ENCODE results near the gene PARS2.

Gene PARS2

DNA sequence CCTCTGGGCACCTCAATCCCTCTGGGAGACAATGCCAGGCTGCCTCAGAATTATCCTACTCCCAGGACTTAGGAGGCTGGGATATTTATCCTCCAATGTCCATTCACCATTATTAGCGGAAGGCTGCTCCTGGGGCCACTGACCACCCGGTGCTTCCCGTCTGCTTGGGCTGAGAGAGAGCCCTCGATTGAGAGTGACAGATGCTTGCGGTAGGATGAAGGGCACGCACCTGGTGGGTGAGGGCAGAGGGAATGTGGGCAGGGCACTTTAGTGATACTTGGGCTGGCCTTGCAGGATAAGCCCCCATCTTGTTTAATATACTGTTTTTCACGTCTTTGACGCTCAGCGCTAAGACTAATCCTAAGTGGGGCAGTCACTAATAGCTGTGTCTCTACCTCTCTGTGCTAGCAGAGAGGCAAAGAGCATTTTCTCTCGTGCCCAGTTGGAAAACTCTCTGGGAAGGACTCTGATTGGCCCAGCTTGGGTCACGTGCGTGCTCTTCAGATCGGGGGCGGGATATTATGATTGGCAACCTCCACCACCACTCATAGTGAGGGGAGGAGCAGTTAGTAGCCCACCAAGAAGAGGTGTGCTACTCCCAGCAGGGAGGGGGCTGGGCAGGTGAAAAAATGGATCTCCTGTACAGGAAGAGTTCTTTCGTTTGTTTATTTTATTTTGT is 10.6 kb upstream of the PARS2 start:
- DNase-seq (ENCODE audit: low read depth) = no peak

DNA sequence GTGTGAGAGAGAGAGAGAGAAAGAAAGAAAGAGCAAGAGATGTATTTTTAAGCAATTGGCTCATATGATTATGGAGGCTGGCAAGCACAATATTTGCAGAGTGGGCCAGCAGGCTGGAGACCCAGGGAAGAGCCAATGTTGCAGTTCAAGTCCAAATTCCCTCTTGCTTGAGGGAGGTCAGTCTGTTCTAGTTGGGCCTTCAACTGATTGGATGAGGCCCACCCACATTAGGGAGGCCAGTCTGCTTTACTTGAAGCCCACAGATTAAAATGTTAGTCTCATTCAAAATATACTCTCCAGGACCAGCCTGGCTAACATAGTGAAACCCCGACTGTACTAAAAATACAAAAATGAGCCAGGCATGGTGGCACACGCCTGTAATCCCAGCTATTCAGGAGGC is 8.6 kb upstream of the PARS2 start:
- DNase-seq (ENCODE audit: low read depth) = no peak

GRCh38 chr1:54768093-54768492 is 3.8 kb upstream of the PARS2 start:
- DNase-seq (ENCODE audit: low read depth) = no peak

DNA sequence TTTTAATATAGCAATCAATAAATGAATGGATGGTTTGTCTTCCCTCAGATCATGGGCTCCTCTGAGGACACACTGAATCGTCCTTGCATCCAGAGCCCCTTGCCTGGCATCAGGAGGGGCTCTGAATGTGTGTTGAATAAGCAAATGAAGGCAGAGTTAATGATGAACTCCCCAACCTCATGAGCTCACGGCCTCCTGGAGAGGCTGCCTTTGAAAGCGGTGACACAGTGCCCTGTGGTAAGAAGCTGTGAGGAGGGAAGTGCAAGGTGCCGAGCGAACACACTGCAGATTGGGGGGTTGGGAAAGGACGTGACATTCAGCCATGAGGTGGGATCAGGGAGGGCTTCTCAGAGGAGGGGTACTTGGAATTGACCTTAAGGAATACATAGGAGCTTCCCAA is 3.2 kb upstream of the PARS2 start:
- DNase-seq (ENCODE audit: low read depth) = no peak

GRCh38 chr1:54766726-54767125 is 2.4 kb upstream of the PARS2 start:
- no peak for DNase-seq (ENCODE audit: low read depth)

DNA sequence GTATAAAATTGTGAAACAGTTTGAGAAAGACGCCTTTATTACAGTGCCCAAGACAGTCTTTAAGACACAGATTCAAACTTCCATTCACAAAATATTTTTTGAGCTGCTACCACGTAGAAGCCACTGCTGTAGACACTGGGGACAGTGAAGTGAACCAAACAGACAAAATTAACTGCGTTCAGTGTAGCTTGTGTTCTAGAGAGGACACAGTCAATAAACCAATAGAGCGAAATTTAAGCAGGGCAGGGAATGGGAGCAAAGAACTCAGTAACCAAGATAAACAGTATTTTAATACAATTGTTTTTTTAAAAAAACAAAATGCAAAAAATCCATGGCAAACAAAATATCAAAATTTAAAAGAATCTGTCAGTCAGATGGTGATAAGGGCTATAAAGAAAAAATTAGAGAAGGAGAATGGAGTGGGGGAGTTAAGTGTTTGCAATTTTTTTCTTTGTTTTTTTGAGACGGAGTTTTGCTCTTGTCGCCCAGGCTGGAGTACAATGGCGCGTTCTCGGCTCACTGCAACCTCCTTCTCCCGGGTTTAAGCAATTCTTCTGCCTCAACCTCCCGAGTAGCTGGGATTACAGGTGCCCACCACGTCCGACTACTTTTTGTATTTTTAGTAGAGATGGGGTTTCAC is 719 bp upstream of the PARS2 start:
- DNase-seq (ENCODE audit: low read depth) = no peak

- no peak for DNase-seq (ENCODE audit: low read depth)
These were observed 549 bp downstream of the PARS2 start for GRCh38 chr1:54763816-54764132.

DNA sequence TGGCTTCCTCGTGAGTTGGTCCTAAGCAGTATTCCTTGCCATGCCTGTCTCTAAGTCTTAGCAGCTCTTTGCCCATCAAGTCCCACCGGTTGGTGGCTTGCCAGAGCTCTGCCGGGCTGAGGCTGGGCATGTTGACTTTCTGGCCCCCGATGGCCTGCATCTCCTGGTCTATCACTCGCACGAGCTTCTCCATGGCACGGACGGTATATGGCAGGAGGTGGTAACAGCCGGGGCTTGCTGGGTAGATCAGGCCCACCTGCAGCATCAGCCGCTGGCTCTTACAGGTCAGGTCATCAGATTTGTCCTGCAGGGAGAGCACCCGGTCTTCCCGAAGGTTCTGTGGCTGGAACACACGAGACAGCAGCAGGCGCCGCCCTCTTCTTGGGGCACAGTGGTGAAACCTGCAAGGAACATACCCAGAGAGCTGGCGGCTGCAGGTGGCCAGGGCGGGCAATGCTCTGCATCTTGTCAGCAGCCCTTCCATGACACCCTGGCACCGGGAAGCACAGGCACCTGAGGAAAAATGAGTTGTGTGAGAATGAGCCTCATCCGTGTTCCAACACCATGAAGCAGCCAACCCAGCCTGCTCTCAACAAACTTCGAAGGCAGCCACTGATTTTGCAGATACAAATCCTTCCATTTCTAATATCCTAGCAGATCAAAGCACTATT is 5.5 kb downstream of the PARS2 start:
- no peak for DNase-seq (ENCODE audit: low read depth)

DNA sequence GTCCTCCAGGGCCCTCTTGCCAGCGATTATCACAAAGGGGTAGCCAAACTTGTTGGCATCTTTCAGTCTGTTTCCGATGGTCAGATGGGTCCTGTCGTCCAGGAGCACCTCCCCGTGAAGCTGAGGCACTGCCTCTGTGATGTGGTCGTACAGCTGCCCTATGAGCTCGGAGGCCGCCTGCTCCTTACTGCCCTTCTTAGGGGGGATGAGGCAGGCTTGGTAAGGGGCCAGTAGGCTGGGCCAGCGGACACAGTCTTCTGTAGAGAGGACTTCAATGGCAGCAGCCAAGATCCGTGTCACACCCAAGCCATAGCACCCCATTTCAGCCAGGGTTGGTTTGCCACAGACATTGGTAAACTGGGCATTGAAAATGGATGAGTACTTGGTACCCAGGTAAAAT is 6.5 kb downstream of the PARS2 start:
- DNase-seq (ENCODE audit: low read depth) = no peak

DNA sequence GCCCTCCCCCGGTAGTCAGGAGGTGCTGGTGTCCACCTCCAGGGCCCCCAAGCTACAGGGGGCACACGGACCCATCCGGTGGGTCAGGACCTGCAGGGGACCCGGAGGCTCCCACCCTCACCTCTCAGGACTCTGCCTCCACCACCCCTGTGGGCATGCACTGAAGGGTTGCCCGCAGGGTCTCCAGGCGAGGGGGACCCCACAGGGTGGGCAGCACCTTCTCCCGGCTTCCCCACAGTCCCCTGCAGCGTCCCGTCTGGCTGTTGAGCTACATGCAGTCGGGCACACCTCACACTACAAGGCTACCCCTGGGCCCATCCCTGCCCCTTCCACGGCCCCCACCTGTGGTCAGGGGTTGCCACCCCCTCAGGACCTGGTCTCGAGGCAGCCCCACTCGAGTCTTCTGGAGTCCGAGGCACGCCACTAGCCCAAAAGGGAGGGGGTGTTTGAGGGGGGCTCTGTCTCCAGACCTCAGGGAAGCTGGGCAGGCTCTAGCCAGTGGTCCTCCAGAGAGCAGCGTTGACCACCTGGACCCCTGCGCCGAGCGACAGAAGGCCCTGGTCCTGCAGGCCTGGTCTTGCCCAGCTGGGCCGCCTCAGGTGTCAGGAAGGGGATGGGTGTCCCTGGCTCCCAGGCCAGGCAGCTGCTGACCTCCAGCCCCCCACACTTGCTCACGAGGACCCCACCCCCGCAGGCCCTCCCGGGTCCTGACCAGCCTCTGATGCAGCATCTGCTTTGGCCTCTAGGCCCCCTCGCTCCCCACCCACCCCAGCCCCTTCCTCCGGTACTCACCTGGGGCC is 9.6 kb downstream of the PARS2 start:
- no peak for DNase-seq (ENCODE audit: low read depth)

GRCh38 chr1:54754045-54754444 is 10.3 kb downstream of the PARS2 start:
- no peak for DNase-seq (ENCODE audit: low read depth)

DNA sequence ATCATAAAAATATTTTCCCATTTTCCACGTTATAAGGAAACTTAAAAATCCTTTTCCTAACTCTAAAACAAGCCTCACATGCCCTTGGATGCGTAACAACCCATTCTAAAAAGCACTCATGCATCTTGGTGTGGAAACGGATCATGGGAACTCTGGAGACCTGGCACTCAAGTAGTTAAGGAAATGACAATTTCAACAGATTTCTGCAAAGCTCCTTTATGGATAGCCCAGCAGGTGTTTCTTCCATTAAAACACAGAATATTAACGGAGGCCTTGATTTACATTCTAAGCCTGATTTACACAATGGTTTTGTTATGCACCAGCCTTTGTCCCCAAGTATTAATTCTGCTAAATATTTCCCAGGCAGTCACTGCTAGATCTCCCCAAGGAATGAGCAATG is 12.9 kb downstream of the PARS2 start:
- DNase-seq (ENCODE audit: low read depth) = no peak

DNA sequence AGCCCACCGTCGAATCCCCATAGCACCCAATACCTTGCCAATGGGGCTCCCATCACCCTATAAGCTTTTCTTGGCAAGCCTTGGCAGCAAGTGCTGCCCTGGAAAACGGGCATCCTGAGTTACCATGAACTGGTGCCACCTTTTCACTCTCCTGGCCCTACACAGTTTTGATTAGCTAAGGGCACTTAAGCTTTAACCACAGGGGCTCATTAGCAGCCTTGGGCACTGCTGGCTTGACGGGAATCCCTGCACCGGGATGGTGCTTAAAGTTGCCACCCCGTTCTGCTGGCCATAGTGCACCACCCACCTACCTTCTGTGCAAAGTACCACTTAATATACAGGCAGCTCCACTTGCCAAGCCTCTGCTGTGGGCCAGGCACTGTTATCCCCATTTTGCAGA is 13.7 kb downstream of the PARS2 start:
- DNase-seq (ENCODE audit: low read depth) = no peak

DNA sequence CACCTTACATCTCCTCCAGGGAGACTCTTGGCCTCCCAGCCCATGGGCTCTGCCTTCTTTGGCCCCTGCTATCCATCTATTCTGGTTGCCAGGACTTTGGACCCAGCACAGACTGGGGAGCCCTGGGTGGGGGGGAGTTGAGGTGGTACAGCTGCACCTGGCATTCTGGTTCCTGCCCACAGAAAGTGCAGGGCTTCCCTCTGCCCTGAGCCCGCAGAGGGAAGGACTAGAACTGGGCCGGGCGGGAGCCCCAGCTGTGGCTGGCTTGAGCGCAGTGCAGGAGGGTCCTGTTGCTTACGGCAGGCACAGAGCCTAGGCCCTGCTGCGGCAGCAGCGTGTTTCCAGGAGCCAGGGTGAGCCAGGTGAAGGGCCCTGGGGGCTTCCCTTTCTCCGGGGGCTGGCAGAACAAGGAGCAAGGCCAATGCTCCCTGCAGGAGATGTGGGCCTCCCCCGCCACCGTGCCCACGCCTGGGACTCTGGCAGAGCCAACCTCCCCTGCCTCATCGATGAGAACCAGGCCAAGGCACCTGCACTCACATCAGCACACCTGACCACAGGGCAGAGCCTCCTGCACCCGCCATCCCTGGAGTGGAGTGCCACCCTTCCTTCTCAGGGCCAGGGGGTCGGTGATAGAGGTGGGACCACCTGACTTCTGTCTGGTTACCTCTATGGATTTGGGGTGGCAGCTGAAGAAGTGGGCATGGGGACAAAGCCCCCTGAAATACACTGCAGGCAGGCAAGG is 16.1 kb downstream of the PARS2 start:
- DNase-seq (ENCODE audit: low read depth) = no peak

DNA sequence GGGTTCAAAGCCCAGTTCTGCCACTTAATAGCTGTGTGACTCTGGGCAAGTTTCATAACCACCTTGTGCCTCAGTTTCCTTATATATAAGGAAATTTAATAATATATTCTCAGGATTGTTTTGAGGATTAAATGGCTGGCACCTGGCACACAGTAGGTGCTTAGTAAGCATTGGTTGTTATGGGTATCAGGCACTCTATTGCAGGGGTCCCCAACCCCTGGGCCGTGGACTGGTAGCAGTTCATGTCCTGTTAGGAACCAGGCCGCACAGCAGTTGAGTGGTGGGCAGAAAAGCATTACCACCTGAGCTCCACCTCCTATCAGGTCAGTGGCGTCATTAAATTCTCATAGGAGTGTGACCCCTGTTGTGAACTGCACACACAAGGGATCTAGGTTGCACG is 18.5 kb downstream of the PARS2 start:
- no peak for DNase-seq (ENCODE audit: low read depth)

- no peak for DNase-seq (ENCODE audit: low read depth)
These were observed 19.0 kb downstream of the PARS2 start for GRCh38 chr1:54745274-54745673.

DNA sequence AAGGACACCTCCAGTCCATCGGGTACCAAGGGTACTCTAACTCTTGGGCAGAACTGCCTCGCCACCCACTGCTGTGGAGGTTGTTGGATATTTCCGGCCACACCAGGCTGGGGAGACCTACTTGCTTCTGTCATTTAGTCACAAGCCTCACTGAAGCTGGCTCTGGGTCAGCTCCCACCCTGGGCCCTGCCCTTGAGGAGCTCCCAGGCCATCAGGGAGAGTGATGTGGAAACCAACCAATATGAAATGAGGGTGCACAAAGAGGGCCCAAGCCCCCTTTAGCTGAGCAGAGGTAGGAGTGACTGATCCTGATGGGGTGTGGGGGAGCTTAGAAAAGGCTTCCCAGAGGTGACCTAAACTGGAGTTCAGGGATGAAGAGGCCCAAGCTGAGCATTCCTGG is 19.6 kb downstream of the PARS2 start:
- DNase-seq (ENCODE audit: low read depth) = no peak

DNA sequence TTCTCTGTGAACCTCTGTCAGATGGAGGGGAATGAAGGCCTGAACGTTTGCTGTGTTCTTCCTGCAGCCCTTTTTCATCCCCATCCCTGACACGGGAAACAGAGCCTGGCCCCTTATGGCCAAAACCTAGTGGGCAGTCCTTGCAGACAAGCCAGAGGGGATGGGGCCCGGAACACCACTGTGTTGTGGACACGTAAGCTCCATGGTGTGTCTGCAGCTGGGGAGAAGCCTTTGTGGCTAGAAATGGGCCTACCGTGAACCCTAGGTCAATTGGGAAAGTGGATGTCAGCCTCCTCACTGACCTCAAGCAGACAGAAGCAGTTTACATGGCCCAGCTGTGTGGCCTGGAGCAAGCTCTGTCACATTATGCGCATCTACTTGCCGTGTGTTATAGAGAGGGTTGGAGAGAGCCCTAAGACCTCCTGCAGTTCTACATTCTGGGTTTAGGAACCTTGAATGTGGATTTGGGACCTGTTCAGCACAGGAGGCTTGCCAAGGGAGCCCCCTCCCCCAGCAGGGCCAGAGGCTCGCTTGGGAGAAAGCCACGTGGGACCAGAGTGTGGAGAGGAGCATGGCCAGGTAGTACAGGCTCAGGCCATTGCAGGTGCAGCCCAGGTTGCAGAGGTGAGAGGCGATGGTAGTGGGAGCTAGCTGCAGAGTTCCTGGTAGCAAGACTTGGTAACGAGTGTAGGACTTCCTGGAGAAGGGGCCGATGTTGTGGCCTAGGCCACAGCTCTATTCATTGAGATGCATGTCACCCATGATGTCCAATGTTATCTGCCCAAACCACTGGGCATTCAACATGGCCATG is 20.7 kb downstream of the PARS2 start:
- DNase-seq (ENCODE audit: low read depth) = no peak

GRCh38 chr1:54742282-54742681 is 22.0 kb downstream of the PARS2 start:
- no peak for DNase-seq (ENCODE audit: low read depth)

GRCh38 chr1:54741531-54741930 is 22.8 kb downstream of the PARS2 start:
- DNase-seq (ENCODE audit: low read depth) = no peak

DNA sequence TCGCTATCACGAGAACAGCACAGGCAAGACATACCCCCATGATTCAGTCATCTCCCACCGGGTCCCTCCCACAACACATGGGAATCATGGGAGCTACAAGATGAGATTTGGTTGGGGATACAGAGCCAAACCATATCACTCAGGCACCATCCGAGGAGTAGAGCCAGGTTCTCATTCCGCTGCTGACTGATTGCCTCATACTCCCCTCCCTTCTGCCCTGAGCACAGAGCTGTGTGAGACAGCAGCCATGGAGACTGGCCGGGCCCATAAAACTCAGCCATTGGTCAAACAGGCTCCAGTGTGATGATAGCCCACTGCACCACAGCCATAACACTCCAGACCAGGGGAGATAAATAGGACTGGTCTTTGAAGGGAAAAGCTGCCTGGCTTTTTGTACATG is 26.1 kb downstream of the PARS2 start:
- no peak for DNase-seq (ENCODE audit: low read depth)

All from activated gamma-delta T cell treated with anti-CD3 and anti-CD28 coated beads, Interleukin-2, amount 50 U/mL, for 16 hours (primary cell).